HL-60 (cell line): ENCODE results near the gene RAB10.

ENCODE experiments used
- GABPA ChIP-seq: IDR thresholded peaks from 2 replicates; pipeline ENCODE4 v1.6.1; 2012; ENCODE audit warnings: low read depth
- POLR2AphosphoS5 ChIP-seq: IDR thresholded peaks from 2 replicates; pipeline ENCODE4 v1.6.1; 2012; ENCODE audit warnings: low read depth
- TF ChIP-seq, protein P1 (sequence below): IDR thresholded peaks from one replicate; pipeline ENCODE4 v1.5.1; 2011; ENCODE audit warnings: low read length, control low read depth, inconsistent platforms; ENCODE audit not compliant: insufficient read depth
- TF ChIP-seq, protein P2 (sequence below): IDR thresholded peaks from 2 replicates; pipeline ENCODE4 v1.6.1; 2012; ENCODE audit warnings: low read depth; ENCODE audit not compliant: insufficient replicate concordance

DNA sequence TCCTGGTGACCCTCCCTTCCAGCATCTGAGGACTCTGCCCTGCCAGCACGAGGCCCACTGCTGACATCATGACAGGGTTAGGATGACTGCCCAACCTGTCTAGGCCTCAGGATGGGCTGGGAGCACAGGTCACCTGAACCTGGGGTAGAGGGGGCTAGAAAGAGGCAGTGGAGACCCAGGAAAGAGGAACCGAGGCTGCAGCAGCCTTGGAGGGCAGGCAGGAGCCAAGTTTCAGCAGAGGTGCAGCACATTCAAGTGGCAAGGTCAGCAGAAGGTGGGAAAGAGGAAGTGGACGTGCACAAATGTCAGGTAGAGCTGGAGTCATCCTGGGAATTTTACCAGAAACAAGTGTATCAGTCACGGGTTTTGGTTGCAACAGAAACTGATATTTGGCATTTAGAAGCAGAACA is 13.6 kb upstream of the RAB10 start:
- no peak for TF ChIP-seq POLR2AphosphoS5
- TF ChIP-seq, protein P1, sequence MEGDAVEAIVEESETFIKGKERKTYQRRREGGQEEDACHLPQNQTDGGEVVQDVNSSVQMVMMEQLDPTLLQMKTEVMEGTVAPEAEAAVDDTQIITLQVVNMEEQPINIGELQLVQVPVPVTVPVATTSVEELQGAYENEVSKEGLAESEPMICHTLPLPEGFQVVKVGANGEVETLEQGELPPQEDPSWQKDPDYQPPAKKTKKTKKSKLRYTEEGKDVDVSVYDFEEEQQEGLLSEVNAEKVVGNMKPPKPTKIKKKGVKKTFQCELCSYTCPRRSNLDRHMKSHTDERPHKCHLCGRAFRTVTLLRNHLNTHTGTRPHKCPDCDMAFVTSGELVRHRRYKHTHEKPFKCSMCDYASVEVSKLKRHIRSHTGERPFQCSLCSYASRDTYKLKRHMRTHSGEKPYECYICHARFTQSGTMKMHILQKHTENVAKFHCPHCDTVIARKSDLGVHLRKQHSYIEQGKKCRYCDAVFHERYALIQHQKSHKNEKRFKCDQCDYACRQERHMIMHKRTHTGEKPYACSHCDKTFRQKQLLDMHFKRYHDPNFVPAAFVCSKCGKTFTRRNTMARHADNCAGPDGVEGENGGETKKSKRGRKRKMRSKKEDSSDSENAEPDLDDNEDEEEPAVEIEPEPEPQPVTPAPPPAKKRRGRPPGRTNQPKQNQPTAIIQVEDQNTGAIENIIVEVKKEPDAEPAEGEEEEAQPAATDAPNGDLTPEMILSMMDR: no peak
- TF ChIP-seq, protein P2, sequence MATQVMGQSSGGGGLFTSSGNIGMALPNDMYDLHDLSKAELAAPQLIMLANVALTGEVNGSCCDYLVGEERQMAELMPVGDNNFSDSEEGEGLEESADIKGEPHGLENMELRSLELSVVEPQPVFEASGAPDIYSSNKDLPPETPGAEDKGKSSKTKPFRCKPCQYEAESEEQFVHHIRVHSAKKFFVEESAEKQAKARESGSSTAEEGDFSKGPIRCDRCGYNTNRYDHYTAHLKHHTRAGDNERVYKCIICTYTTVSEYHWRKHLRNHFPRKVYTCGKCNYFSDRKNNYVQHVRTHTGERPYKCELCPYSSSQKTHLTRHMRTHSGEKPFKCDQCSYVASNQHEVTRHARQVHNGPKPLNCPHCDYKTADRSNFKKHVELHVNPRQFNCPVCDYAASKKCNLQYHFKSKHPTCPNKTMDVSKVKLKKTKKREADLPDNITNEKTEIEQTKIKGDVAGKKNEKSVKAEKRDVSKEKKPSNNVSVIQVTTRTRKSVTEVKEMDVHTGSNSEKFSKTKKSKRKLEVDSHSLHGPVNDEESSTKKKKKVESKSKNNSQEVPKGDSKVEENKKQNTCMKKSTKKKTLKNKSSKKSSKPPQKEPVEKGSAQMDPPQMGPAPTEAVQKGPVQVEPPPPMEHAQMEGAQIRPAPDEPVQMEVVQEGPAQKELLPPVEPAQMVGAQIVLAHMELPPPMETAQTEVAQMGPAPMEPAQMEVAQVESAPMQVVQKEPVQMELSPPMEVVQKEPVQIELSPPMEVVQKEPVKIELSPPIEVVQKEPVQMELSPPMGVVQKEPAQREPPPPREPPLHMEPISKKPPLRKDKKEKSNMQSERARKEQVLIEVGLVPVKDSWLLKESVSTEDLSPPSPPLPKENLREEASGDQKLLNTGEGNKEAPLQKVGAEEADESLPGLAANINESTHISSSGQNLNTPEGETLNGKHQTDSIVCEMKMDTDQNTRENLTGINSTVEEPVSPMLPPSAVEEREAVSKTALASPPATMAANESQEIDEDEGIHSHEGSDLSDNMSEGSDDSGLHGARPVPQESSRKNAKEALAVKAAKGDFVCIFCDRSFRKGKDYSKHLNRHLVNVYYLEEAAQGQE: no peak
- TF ChIP-seq GABPA: no peak
